HepG2 (cell line): ENCODE results near the gene PSME3IP1. TPM values are rescaled to one million over a fixed set of nuclear protein-coding genes. Genes with fewer than 3 reads are reported as not detected.
A peak's percentile ranks its signal among the peaks of the same experiment; 100 is the strongest.

Source experiments
- MYPOP ChIP-seq: sonication (generic); formaldehyde crosslinking; IDR thresholded peaks from 2 replicates; pipeline ENCODE4 v1.8.1; 2023; ENCODE audit warnings: mild to moderate bottlenecking, moderate library complexity, missing genetic modification reagents
- NFE2 ChIP-seq: sonication (generic); formaldehyde crosslinking; IDR thresholded peaks from 2 replicates; pipeline ENCODE4 v1.4.0; 2020; ENCODE audit warnings: missing genetic modification reagents
- NFE2L2 ChIP-seq: fragments of 150-350 bp; IDR thresholded peaks from 2 replicates; pipeline ENCODE4 v1.6.1; 2014; ENCODE audit warnings: low read length
- RAD21 ChIP-seq: fragments of 450-650 bp; formaldehyde crosslinking; IDR thresholded peaks from 2 replicates; pipeline ENCODE4 v1.5.0; 2020; ENCODE audit warnings: mild to moderate bottlenecking
- THAP11 ChIP-seq: IDR thresholded peaks from 2 replicates; pipeline ENCODE4 v1.6.1; 2016; ENCODE audit warnings: missing biosample characterization, missing genetic modification reagents
- U2AF1 ChIP-seq: fragments of 200-400 bp; formaldehyde crosslinking; optimal IDR thresholded peaks from 2 replicates; pipeline ENCODE3; 2017; ENCODE audit warnings: mild to moderate bottlenecking, low read depth, low read length
- ZFP41 ChIP-seq: sonication (generic); formaldehyde crosslinking; IDR thresholded peaks from 2 replicates; pipeline ENCODE4 v1.4.0; 2020; ENCODE audit warnings: mild to moderate bottlenecking, missing genetic modification reagents, borderline replicate concordance
- ZNF460 ChIP-seq: sonication (generic); formaldehyde crosslinking; IDR thresholded peaks from 2 replicates; pipeline ENCODE4 v1.5.1; 2020; ENCODE audit warnings: missing genetic modification reagents, mild to moderate bottlenecking, borderline replicate concordance
- ZNF530 ChIP-seq: sonication (generic); formaldehyde crosslinking; IDR thresholded peaks from 2 replicates; pipeline ENCODE4 v1.5.0; 2020; ENCODE audit warnings: low read depth, mild to moderate bottlenecking, missing genetic modification reagents
- ZNF792 ChIP-seq: IDR thresholded peaks from 2 replicates; pipeline ENCODE4 v1.6.1; 2016
- polyA plus RNA-seq, 8 experiments: library from polyadenylated mRNA; depleted of rRNA in 3 of 8; stranded (reverse) in 7 of 8; unstranded in 1 of 8; fragments of >200 nt; fragmentation: Illumina TruSeq in 4 of 8; extraction: Trizol in 4 of 8; gene quantifications; 2 replicates each; pipeline versions ENCODE4 v1.2.1 to v1.2.3, GENCODE V29; 2011 to 2016; ENCODE audit warnings: low read depth in 4 of 8, missing spikeins in 1 of 8, mixed read lengths in 1 of 8; ENCODE audit not compliant: insufficient read depth in 1 of 8
- total RNA-seq, 5 experiments: library from RNA; depleted of rRNA; stranded (reverse); fragments of >200 nt; fragmentation: Illumina TruSeq; extraction: Trizol; gene quantifications; 2 replicates each; pipeline ENCODE4 v1.2.3, GENCODE V29; 2016; ENCODE audit warnings: low read depth in 1 of 5
- TF ChIP-seq, protein P1 (sequence below): sonication (generic); formaldehyde crosslinking; IDR thresholded peaks from 2 replicates; pipeline ENCODE4 v1.4.0; 2020; ENCODE audit warnings: missing genetic modification reagents
- TF ChIP-seq, protein P2 (sequence below): sonication (generic); formaldehyde crosslinking; IDR thresholded peaks from 2 replicates; pipeline ENCODE4 v1.5.1; 2020; ENCODE audit warnings: mild to moderate bottlenecking, missing genetic modification reagents
- TF ChIP-seq, protein P3 (sequence below): sonication (generic); formaldehyde crosslinking; IDR thresholded peaks from 2 replicates; pipeline ENCODE4 v1.5.0; 2020; ENCODE audit warnings: mild to moderate bottlenecking, missing genetic modification reagents, borderline replicate concordance
- TF ChIP-seq, protein P4 (sequence below): sonication (generic); formaldehyde crosslinking; IDR thresholded peaks from 2 replicates; pipeline ENCODE4 v1.8.1; 2023; ENCODE audit warnings: missing genetic modification reagents, inconsistent platforms, borderline replicate concordance
- TF ChIP-seq, protein P5 (sequence below): sonication (generic); formaldehyde crosslinking; IDR thresholded peaks from 2 replicates; pipeline ENCODE4 v1.8.0; 2023; ENCODE audit warnings: mild to moderate bottlenecking, missing genetic modification reagents
- TF ChIP-seq, protein P6 (sequence below): IDR thresholded peaks from 2 replicates; pipeline ENCODE4 v1.6.1; 2018; ENCODE audit warnings: missing genetic modification reagents

Gene PSME3IP1
- total and polyA plus RNA-seq, 2 of the 13 experiments (the other 11 are each of a cell fraction or from before 2014, with no cell fraction given), result 90.8 to 99.8 TPM

- TF ChIP-seq MYPOP (CRISPR knock-in tag) (peak; percentile 91), ZNF792 (CRISPR knock-in tag) (peak; percentile 87; the same call in 1 of the 2 replicates), ZNF530 (no peak), ZNF460 (no peak), ZFP41 (CRISPR knock-in tag) (peak; percentile 88), NFE2 (CRISPR knock-in tag) (no peak), U2AF1 (no peak), RAD21 (CRISPR knock-in tag) (0 out of 2 replicates have a peak, but pooled peaks have one; percentile 11), NFE2L2 (no peak), THAP11 (CRISPR knock-in tag) (peak; percentile 81)
- TF ChIP-seq, protein P1, sequence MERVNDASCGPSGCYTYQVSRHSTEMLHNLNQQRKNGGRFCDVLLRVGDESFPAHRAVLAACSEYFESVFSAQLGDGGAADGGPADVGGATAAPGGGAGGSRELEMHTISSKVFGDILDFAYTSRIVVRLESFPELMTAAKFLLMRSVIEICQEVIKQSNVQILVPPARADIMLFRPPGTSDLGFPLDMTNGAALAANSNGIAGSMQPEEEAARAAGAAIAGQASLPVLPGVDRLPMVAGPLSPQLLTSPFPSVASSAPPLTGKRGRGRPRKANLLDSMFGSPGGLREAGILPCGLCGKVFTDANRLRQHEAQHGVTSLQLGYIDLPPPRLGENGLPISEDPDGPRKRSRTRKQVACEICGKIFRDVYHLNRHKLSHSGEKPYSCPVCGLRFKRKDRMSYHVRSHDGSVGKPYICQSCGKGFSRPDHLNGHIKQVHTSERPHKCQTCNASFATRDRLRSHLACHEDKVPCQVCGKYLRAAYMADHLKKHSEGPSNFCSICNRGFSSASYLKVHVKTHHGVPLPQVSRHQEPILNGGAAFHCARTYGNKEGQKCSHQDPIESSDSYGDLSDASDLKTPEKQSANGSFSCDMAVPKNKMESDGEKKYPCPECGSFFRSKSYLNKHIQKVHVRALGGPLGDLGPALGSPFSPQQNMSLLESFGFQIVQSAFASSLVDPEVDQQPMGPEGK, result peak; percentile 92
- TF ChIP-seq, protein P2, sequence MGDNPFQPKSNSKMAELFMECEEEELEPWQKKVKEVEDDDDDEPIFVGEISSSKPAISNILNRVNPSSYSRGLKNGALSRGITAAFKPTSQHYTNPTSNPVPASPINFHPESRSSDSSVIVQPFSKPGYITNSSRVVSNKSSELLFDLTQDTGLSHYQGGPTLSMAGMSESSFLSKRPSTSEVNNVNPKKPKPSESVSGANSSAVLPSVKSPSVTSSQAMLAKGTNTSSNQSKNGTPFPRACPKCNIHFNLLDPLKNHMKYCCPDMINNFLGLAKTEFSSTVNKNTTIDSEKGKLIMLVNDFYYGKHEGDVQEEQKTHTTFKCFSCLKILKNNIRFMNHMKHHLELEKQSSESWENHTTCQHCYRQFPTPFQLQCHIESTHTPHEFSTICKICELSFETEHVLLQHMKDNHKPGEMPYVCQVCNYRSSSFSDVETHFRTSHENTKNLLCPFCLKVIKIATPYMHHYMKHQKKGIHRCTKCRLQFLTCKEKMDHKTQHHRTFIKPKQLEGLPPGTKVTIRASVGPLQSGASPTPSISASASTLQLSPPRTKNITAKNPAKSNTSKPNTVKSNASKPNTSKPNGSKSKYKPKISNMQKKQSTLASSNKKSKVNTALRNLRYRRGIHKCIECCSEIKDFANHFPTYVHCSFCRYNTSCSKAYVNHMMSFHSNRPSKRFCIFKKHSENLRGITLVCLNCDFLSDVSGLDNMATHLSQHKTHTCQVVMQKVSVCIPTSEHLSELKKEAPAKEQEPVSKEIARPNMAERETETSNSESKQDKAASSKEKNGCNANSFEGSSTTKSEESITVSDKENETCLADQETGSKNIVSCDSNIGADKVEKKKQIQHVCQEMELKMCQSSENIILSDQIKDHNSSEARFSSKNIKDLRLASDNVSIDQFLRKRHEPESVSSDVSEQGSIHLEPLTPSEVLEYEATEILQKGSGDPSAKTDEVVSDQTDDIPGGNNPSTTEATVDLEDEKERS (CRISPR knock-in tag), result peak; percentile 92
- TF ChIP-seq, protein P3, sequence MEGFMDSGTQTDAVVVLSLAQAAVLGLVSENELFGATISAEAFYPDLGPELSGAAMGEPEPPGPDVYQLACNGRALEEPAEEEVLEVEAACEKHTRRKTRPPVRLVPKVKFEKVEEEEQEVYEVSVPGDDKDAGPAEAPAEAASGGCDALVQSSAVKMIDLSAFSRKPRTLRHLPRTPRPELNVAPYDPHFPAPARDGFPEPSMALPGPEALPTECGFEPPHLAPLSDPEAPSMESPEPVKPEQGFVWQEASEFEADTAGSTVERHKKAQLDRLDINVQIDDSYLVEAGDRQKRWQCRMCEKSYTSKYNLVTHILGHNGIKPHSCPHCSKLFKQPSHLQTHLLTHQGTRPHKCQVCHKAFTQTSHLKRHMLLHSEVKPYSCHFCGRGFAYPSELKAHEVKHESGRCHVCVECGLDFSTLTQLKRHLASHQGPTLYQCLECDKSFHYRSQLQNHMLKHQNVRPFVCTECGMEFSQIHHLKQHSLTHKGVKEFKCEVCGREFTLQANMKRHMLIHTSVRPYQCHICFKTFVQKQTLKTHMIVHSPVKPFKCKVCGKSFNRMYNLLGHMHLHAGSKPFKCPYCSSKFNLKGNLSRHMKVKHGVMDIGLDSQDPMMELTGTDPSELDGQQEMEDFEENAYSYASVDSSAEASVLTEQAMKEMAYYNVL (CRISPR knock-in tag), result no peak
- TF ChIP-seq, protein P4, sequence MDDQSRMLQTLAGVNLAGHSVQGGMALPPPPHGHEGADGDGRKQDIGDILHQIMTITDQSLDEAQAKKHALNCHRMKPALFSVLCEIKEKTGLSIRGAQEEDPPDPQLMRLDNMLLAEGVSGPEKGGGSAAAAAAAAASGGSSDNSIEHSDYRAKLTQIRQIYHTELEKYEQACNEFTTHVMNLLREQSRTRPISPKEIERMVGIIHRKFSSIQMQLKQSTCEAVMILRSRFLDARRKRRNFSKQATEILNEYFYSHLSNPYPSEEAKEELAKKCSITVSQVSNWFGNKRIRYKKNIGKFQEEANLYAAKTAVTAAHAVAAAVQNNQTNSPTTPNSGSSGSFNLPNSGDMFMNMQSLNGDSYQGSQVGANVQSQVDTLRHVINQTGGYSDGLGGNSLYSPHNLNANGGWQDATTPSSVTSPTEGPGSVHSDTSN (CRISPR knock-in tag), result no peak
- TF ChIP-seq, protein P5, sequence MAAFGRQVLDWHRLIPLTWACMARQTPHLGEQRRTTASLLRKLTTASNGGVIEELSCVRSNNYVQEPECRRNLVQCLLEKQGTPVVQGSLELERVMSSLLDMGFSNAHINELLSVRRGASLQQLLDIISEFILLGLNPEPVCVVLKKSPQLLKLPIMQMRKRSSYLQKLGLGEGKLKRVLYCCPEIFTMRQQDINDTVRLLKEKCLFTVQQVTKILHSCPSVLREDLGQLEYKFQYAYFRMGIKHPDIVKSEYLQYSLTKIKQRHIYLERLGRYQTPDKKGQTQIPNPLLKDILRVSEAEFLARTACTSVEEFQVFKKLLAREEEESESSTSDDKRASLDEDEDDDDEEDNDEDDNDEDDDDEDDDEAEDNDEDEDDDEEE (CRISPR knock-in tag), result no peak
- TF ChIP-seq, protein P6, sequence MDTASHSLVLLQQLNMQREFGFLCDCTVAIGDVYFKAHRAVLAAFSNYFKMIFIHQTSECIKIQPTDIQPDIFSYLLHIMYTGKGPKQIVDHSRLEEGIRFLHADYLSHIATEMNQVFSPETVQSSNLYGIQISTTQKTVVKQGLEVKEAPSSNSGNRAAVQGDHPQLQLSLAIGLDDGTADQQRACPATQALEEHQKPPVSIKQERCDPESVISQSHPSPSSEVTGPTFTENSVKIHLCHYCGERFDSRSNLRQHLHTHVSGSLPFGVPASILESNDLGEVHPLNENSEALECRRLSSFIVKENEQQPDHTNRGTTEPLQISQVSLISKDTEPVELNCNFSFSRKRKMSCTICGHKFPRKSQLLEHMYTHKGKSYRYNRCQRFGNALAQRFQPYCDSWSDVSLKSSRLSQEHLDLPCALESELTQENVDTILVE (CRISPR knock-in tag), result peak; percentile 49
These were observed at the start of gene PSME3IP1, which contains the start of gene RSPRY1 (continued) for GRCh38 chr16:57185945-57186871.
